Neural cell (in vitro differentiated cells): Measurements from ENCODE around the gene ZC2HC1B. TPM values are rescaled to one million over a fixed set of nuclear protein-coding genes. Genes with fewer than 3 reads are reported as not detected.
"Not testable (repeated sequence)": the region's sequence is repeated elsewhere in the genome, so short reads cannot be mapped to it uniquely, and the experiment has no call there.

Source experiments
- H2AFZ ChIP-seq: fragments of 200-600, 300-800 bp; sonication (generic), shearing (Covaris generic); 2 replicates; pipeline ENCODE4 v1.6.0; 2014; ENCODE audit warnings: low read depth, mild to moderate bottlenecking, antibody characterized with exemption, low read length, moderate library complexity
- H3F3A ChIP-seq: fragments of 200-600 bp; shearing (Covaris generic); 2 replicates; pipeline ENCODE4 v1.6.1; 2016; ENCODE audit warnings: mild to moderate bottlenecking, moderate library complexity, mixed read lengths, antibody characterized with exemption, low read length; ENCODE audit not compliant: insufficient read depth, poor library complexity, severe bottlenecking
- H3K27ac ChIP-seq: fragments of 200-600, 300-800 bp; sonication (generic), shearing (Covaris generic); 2 replicates; pipeline ENCODE4 v1.5.1; 2014; ENCODE audit warnings: mild to moderate bottlenecking, low read length, moderate library complexity
- H3K27me3 ChIP-seq: fragments of 300-800, 200-600 bp; sonication (generic), shearing (Covaris generic); 2 replicates; pipeline ENCODE4 v1.6.0; 2014; ENCODE audit warnings: mild to moderate bottlenecking, low read depth, low read length, moderate library complexity; ENCODE audit not compliant: insufficient read depth
- H3K36me3 ChIP-seq: fragments of 300-800, 200-600 bp; sonication (generic), shearing (Covaris generic); 2 replicates; pipeline ENCODE4 v1.5.1; 2014; ENCODE audit warnings: mild to moderate bottlenecking, antibody characterized with exemption, low read length, moderate library complexity; ENCODE audit not compliant: insufficient read depth
- H3K4me2 ChIP-seq: fragments of 300-800, 200-600 bp; sonication (generic), shearing (Covaris generic); 2 replicates; pipeline ENCODE4 v1.6.0; 2014; ENCODE audit warnings: mild to moderate bottlenecking, low read length
- H3K4me3 ChIP-seq: fragments of 300-800, 200-600 bp; sonication (generic), shearing (Covaris generic); 2 replicates; pipeline ENCODE4 v1.5.1; 2014; ENCODE audit warnings: mild to moderate bottlenecking, low read length, moderate library complexity
- H3K79me2 ChIP-seq: fragments of 200-600 bp; shearing (Covaris generic); replicated peaks from 2 replicates; pipeline ENCODE4 v1.6.0; 2014; ENCODE audit warnings: mild to moderate bottlenecking, low read length, moderate library complexity; ENCODE audit not compliant: insufficient read depth
- H3K9ac ChIP-seq: fragments of 300-800, 200-600 bp; sonication (generic), shearing (Covaris generic); 2 replicates; pipeline ENCODE4 v1.6.1; 2016; ENCODE audit warnings: mild to moderate bottlenecking, low read length, mixed read lengths
- H3K9me2 ChIP-seq: fragments of 200-600 bp; shearing (Covaris generic); 2 replicates; pipeline ENCODE4 v1.6.1; 2016; ENCODE audit warnings: mild to moderate bottlenecking, low read length, mixed read lengths; ENCODE audit not compliant: insufficient read depth
- H3K9me3 ChIP-seq: fragments of 200-600, 300-800 bp; sonication (generic), shearing (Covaris generic); 2 replicates; pipeline ENCODE4 v1.6.1; 2016; ENCODE audit warnings: mild to moderate bottlenecking, mixed run types, low read length, moderate library complexity, mixed read lengths
- H4K20me1 ChIP-seq: fragments of 200-600 bp; shearing (Covaris generic); 2 replicates; pipeline ENCODE4 v1.6.1; 2016; ENCODE audit warnings: mild to moderate bottlenecking, mixed run types; ENCODE audit not compliant: insufficient read depth
- CTCF ChIP-seq: fragments of 450-650 bp; IDR thresholded peaks from 2 replicates; pipeline ENCODE4 v1.5.1; 2014; ENCODE audit warnings: antibody characterized with exemption, mild to moderate bottlenecking, moderate library complexity; ENCODE audit not compliant: poor library complexity, severe bottlenecking
- EP300 ChIP-seq: fragments of 450-650 bp; conservative IDR thresholded peaks from 2 replicates; pipeline ENCODE4 v1.6.1; 2014; ENCODE audit warnings: antibody characterized with exemption, mild to moderate bottlenecking, moderate library complexity; ENCODE audit not compliant: poor library complexity, severe bottlenecking
- MXI1 ChIP-seq: fragments of 450-650 bp; conservative IDR thresholded peaks from 2 replicates; pipeline ENCODE4 v1.6.1; 2014; ENCODE audit warnings: antibody characterized with exemption, mild to moderate bottlenecking; ENCODE audit not compliant: poor library complexity, severe bottlenecking
- POLR2AphosphoS5 ChIP-seq: IDR thresholded peaks from 2 replicates; pipeline ENCODE4 v1.6.1; 2012
- RAD21 ChIP-seq: fragments of 450-650 bp; conservative IDR thresholded peaks from 2 replicates; pipeline ENCODE4 v1.6.1; 2014; ENCODE audit warnings: antibody characterized with exemption, mild to moderate bottlenecking, moderate library complexity
- REST ChIP-seq: IDR thresholded peaks from 2 replicates; pipeline ENCODE4 v1.6.1; 2012; ENCODE audit warnings: borderline replicate concordance
- SMC3 ChIP-seq: fragments of 450-650 bp; conservative IDR thresholded peaks from 2 replicates; pipeline ENCODE4 v1.6.1; 2014; ENCODE audit warnings: antibody characterized with exemption, mild to moderate bottlenecking, moderate library complexity; ENCODE audit not compliant: poor library complexity
- TAF1 ChIP-seq: IDR thresholded peaks from 2 replicates; pipeline ENCODE4 v1.6.1; 2012; ENCODE audit warnings: low read depth
- polyA plus RNA-seq: library from polyadenylated mRNA; depleted of rRNA; stranded (reverse); fragments of >200 nt; gene quantifications from 2 replicates; pipeline ENCODE4 v1.2.3, GENCODE V29; 2014

The ZC2HC1B gene
- polyA plus RNA-seq, 1 donor from 2014 or later = not detected

- Histone ChIP-seq H3F3A (no peaks in the 10 kb centered on the region), H3K9me3 (no peaks in the 10 kb centered on the region), H3K27ac (no peak overlapping the region), H3K4me3 (no peak overlapping the region), H3K4me2 (no peak overlapping the region), H3K27me3 (no peaks in the 10 kb centered on the region), H4K20me1 (no peaks in the 10 kb centered on the region), H3K9me2 (no peaks in the 10 kb centered on the region), H2AFZ (no peak overlapping the region), H3K79me2 (no peaks in the 10 kb centered on the region), H3K9ac (no peak overlapping the region), H3K36me3 (no peaks in the 10 kb centered on the region)
- TF ChIP-seq RAD21 (no peak), CTCF (no peak)
These were observed 46.8 kb downstream of the ZC2HC1B start for GRCh38 chr6:143911028-143911427.

- Histone ChIP-seq H3K9me3 (no peaks in the 10 kb centered on the region), H3K79me2 (no peaks in the 10 kb centered on the region), H3K9me2 (no peaks in the 10 kb centered on the region), H3K27me3 (no peaks in the 10 kb centered on the region), H3K9ac (no peak overlapping the region), H2AFZ (no peak overlapping the region), H3K36me3 (no peaks in the 10 kb centered on the region), H3K27ac (no peak overlapping the region), H4K20me1 (no peaks in the 10 kb centered on the region), H3F3A (no peaks in the 10 kb centered on the region), H3K4me2 (no peak overlapping the region), H3K4me3 (no peak overlapping the region)
- TF ChIP-seq POLR2AphosphoS5 (no peak), CTCF (no peak), TAF1 (no peak), EP300 (no peak), SMC3 (no peak), RAD21 (no peak), MXI1 (no peak), REST (no peak)
These were observed 48.4 kb downstream of the ZC2HC1B start for GRCh38 chr6:143912671-143913070.

GRCh38 chr6:143917026-143917425, 52.8 kb downstream of the ZC2HC1B start:
- not testable (repeated sequence) for H3K4me2 ChIP-seq, H4K20me1 ChIP-seq

More at GRCh38 chr6:143917026-143917425, 52.8 kb downstream of the ZC2HC1B start:
- not testable (repeated sequence) for H3K4me3 ChIP-seq, H3K36me3 ChIP-seq, H3K27me3 ChIP-seq, H2AFZ ChIP-seq, H3K9me2 ChIP-seq, H3K9ac ChIP-seq, H3K9me3 ChIP-seq, H3K79me2 ChIP-seq, H3F3A ChIP-seq, H3K27ac ChIP-seq
